SH-SY5Y (cell line): ENCODE measurements around the gene COL9A1.

Source experiments
- GATA2 ChIP-seq: IDR thresholded peaks from 2 replicates; pipeline ENCODE4 v1.6.1; 2011; ENCODE audit warnings: mild to moderate bottlenecking, low read depth, low read length
- GATA3 ChIP-seq: IDR thresholded peaks from 2 replicates; pipeline ENCODE4 v1.6.1; 2011; ENCODE audit warnings: low read depth, mild to moderate bottlenecking, low read length, moderate library complexity

DNA sequence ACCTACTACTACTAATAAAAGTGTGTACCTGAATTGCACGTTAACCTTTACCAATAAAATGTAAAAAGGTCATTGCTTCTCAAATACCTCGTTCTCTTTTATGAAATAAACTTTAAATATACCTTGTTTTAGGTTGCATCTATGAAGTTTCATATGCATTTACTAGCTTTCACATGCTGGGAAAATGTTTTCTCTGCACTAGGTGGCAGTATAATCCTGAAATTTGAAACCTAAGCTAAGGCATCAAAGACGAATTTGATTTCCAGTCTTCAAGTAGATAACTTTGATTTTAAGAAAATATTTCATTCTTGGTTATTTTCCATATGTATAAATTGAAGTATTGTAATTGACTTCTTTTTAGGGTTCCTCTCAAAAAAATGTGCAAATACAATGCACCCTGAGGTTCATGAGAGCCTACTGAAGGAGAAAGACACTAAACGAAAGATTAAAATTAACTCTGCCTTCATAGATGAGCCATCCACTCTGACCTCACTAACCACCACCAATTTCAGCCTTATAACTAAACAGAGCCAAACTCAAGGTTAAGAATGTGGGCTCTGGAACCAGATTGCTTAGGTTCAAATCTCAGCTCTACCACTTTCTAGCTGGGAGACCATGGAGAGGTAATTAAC lies 7.3 kb upstream of the COL9A1 start:
- TF ChIP-seq GATA3: no peak
- no peak for TF ChIP-seq GATA2
